GM12801 (cell line): ENCODE results near the gene PRKCB.

Source experiments
- TF ChIP-seq, protein P1 (sequence below): IDR thresholded peaks from one replicate; pipeline ENCODE4 v1.5.1; 2011; ENCODE audit warnings: control low read depth; ENCODE audit not compliant: insufficient read length; ENCODE audit errors: extremely low read depth

The PRKCB gene

GRCh38 chr16:23900480-23901177, 64.8 kb downstream of the PRKCB start:
- TF ChIP-seq, protein P1, sequence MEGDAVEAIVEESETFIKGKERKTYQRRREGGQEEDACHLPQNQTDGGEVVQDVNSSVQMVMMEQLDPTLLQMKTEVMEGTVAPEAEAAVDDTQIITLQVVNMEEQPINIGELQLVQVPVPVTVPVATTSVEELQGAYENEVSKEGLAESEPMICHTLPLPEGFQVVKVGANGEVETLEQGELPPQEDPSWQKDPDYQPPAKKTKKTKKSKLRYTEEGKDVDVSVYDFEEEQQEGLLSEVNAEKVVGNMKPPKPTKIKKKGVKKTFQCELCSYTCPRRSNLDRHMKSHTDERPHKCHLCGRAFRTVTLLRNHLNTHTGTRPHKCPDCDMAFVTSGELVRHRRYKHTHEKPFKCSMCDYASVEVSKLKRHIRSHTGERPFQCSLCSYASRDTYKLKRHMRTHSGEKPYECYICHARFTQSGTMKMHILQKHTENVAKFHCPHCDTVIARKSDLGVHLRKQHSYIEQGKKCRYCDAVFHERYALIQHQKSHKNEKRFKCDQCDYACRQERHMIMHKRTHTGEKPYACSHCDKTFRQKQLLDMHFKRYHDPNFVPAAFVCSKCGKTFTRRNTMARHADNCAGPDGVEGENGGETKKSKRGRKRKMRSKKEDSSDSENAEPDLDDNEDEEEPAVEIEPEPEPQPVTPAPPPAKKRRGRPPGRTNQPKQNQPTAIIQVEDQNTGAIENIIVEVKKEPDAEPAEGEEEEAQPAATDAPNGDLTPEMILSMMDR = no peak

GRCh38 chr16:23901178-23902033, 65.6 kb downstream of the PRKCB start:
- TF ChIP-seq, protein P1 = no peak

- TF ChIP-seq, protein P1 = no peak
These were observed 66.4 kb downstream of the PRKCB start for GRCh38 chr16:23902034-23902747.

DNA sequence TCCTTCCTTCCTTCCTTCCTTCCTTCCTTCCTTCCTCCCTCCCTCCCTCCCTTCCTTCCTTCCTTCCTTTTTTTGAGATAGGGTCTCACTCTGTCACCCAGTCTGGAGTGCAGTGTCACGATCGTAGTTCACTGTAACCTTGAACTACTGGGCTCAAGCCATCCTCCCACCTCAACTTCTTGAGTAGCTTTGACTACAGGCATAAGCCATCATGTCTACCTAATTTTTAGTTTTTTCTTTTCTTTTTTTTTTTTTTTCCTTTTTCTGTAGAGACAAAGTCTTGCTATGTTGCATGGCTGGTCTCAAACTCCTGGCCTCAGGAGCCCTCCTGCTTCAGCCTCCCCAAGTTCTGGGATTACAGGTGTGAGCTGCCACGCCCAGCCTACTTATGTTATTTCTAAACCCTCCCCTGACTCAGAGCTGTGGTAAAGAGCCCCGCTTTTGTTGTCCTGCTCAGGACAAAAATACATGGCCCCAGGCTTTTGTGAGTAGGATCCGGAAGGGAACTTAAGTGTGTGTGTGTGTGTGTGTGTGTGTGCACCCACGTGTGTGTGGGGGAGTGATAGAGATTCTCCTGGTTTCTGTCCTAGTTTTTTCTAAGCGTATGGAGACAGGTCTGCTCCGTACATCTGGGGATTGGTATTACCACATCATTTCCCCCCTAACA, 67.1 kb downstream of the PRKCB start:
- TF ChIP-seq, protein P1 = no peak

DNA sequence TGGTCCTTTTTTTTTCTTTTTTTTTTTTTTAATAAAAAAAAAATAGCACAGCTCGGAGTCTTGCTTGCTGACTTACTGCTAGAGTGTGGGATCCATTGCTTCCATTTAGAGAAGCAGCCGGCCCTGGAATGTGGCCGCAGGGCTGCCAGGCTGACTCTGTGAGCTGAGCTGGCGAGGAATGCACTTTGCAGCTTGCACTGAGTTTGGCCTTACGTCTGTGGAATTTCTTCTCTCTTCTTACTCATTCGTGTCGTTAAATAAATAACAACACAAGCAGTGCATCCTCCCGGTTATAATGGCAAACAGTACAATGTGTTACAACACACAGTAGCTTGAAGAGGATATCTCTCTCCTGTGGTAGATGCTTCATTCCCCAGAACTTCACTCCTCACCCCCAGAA, 69.2 kb downstream of the PRKCB start:
- TF ChIP-seq, protein P1 = no peak

- TF ChIP-seq, protein P1 = no peak
These were observed 71.7 kb downstream of the PRKCB start for GRCh38 chr16:23907457-23907902.
